Mesodermal cell (in vitro differentiated cells): ENCODE data around the gene RGS18. TPM values are rescaled to one million over a fixed set of nuclear protein-coding genes. Genes with fewer than 3 reads are reported as not detected.
"Not testable (repeated sequence)": the region's sequence is repeated elsewhere in the genome, so short reads cannot be mapped to it uniquely, and the experiment has no call there.

Experiments
- H3K27ac ChIP-seq: 2 replicates; pipeline ENCODE4 v1.7.0; 2013; ENCODE audit warnings: mild to moderate bottlenecking, low read depth, low read length, moderate library complexity; ENCODE audit not compliant: severe bottlenecking
- H3K36me3 ChIP-seq: 2 replicates; pipeline ENCODE4 v1.7.1; 2013; ENCODE audit warnings: mild to moderate bottlenecking, low read length, moderate library complexity; ENCODE audit not compliant: control insufficient read depth, insufficient read depth
- H3K4me1 ChIP-seq: one replicate; pipeline ENCODE4 v1.7.1; 2013; ENCODE audit warnings: mild to moderate bottlenecking, low read length; ENCODE audit not compliant: insufficient read depth, control insufficient read depth, poor library complexity, severe bottlenecking
- H3K4me3 ChIP-seq: 2 replicates; pipeline ENCODE4 v1.7.0; 2013; ENCODE audit warnings: low read length, control low read depth, mild to moderate bottlenecking; ENCODE audit not compliant: insufficient read depth, poor library complexity, severe bottlenecking; ENCODE audit errors: extremely low read depth
- H3K9me3 ChIP-seq: 2 replicates; pipeline ENCODE4 v1.7.1; 2013; ENCODE audit warnings: mild to moderate bottlenecking, low read length, moderate library complexity; ENCODE audit not compliant: control insufficient read depth
- WGBS, 2 experiments: methylation state at CpG; one replicate each; pipeline ENCODE4 v1.1.5; 2013; ENCODE audit warnings: missing lambda C conversion rate in 2 of 2; ENCODE audit not compliant: insufficient coverage in 2 of 2; 5-methylcytosine and 5-hydroxymethylcytosine counted together
- polyA plus RNA-seq, 2 experiments: library from polyadenylated mRNA; stranded (reverse); fragments of 50-300 nt; gene quantifications; one replicate each; pipeline ENCODE4 v1.2.3, GENCODE V29; 2013

The RGS18 gene, protein sequence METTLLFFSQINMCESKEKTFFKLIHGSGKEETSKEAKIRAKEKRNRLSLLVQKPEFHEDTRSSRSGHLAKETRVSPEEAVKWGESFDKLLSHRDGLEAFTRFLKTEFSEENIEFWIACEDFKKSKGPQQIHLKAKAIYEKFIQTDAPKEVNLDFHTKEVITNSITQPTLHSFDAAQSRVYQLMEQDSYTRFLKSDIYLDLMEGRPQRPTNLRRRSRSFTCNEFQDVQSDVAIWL
- polyA plus RNA-seq (2013, experiment 1 of 2), result 0.63 TPM
- 0.25 TPM for polyA plus RNA-seq (2013, experiment 2 of 2)

DNA sequence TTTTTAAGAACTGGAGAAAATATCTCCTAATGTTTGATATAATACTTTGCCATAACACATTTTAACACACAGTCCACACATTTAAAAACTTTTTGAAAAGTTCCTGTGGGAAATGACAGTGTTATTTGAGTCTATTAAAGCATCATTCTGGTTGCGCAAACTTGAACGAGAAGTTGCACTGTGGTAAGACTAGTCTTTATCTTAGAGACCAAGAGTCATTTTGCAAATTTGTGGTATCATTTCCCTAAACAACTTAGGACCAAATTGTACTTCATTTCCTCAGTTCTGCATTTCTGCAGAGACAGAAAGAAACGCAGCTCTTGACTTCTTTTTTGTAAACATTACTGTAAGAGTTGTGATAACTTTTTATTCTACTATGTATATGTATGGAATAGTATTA, at the start of gene RGS18:
Gene RGS18, plus strand, starts transcription at position 282 of the 400 bp plus-strand sequence. CDS start 176 bp downstream, outside the sequence.
- 80% methylated on average over 1 of the region's 3 CpGs; no CpG with 5 or more reads in 1 of the 2 experiments for WGBS, 2 experiments
- Histone ChIP-seq H3K27ac (no peak within 1 kb of the TSS), H3K36me3 (no peaks in the 10 kb centered on the region)

GRCh38 chr1:192109576-192109975, 48.7 kb upstream of the RGS18 start:
- Histone ChIP-seq H3K27ac (no peak overlapping the region), H3K4me3 (no peak overlapping the region), H3K4me1 (peaks cover 6% of the 10 kb centered on the region), H3K9me3 (no peaks in the 10 kb centered on the region), H3K36me3 (no peaks in the 10 kb centered on the region)
- WGBS, 2 experiments, result 100% methylated on average over 1 of the region's 2 CpGs; no CpG with 5 or more reads in 1 of the 2 experiments

More for the DNA sequence above, at the start of gene RGS18:
- H3K9me3 ChIP-seq, result no peaks in the 10 kb centered on the region
- no peak within 1 kb of the TSS for H3K4me3 ChIP-seq
- peaks cover 2% of the 10 kb centered on the region for H3K4me1 ChIP-seq

DNA sequence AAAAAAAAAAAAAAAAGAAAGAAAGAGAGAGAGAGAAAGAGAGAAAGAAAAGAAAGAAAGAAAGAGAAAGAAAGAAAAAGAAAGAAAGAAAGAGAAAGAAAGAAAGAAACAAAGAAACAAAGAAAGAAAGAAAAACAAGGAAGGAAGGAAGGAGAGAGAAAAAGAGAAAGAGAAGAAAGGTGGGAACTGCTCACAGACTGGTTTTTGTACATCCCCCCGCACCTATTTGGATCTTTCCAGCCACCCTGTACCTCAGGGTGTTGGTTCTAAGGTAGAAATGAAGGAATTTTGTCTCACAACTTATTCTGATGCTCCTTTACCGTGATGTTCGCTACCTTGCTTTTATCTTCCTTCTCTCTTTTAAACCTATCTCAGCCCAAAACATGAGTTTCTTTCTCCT, 43.3 kb upstream of the RGS18 start:
- Histone ChIP-seq H3K27ac (no peak overlapping the region), H3K9me3 (no peaks in the 10 kb centered on the region), H3K4me3 (no peak overlapping the region), H3K36me3 (no peaks in the 10 kb centered on the region), H3K4me1 (no peaks in the 10 kb centered on the region)
- 100% methylated on average over 2 of the region's 3 CpGs for WGBS, 2 experiments

GRCh38 chr1:192118881-192119405, 39.3 kb upstream of the RGS18 start:
- Histone ChIP-seq H3K27ac (no peak overlapping the region), H3K9me3 (no peaks in the 10 kb centered on the region), H3K4me1 (no peaks in the 10 kb centered on the region), H3K36me3 (no peaks in the 10 kb centered on the region), H3K4me3 (no peak overlapping the region)
- 100% methylated on average over 2 of the region's 2 CpGs; no CpG with 5 or more reads in 1 of the 2 experiments for WGBS, 2 experiments

GRCh38 chr1:192119701-192120100, 38.6 kb upstream of the RGS18 start:
- H3K4me1 ChIP-seq, result no peaks in the 10 kb centered on the region
- no peak overlapping the region for H3K4me3 ChIP-seq
- H3K27ac ChIP-seq, result no peak overlapping the region
- no peaks in the 10 kb centered on the region for H3K9me3 ChIP-seq
- H3K36me3 ChIP-seq, result no peaks in the 10 kb centered on the region
- 86 to 100% methylated on average over 1 of the region's 2 CpGs for WGBS, 2 experiments

DNA sequence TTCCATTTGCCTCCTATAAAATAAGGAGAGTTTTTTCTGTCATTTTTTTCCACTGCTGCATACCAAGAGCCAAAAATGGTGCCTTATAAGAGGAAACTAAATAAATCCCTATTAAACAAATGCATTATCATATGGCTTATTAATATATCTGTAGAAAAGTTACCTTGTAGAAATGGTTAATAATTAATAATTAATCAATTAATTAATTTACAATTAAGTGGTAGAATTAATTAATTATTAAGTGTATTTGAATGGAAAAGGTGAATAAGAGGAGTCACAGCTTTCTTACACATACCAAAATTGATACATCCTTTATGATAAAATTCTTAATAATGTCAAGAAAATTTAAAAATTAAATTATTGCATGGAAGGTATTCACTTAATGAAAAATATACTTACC, 35.6 kb upstream of the RGS18 start:
- H3K36me3 ChIP-seq, result no peaks in the 10 kb centered on the region
- H3K27ac ChIP-seq, result no peak overlapping the region
- H3K4me1 ChIP-seq, result no peaks in the 10 kb centered on the region
- H3K4me3 ChIP-seq, result no peak overlapping the region
- H3K9me3 ChIP-seq, result no peaks in the 10 kb centered on the region

- Histone ChIP-seq H3K4me3 (no peak overlapping the region), H3K9me3 (no peaks in the 10 kb centered on the region), H3K36me3 (no peaks in the 10 kb centered on the region), H3K27ac (no peak overlapping the region), H3K4me1 (no peaks in the 10 kb centered on the region)
- 80 to 100% methylated on average over 1 to 2 of the region's 2 CpGs for WGBS, 2 experiments
These were observed 35.0 kb upstream of the RGS18 start for GRCh38 chr1:192123212-192123611.

GRCh38 chr1:192126030-192126619, 32.1 kb upstream of the RGS18 start:
- H3K4me1 ChIP-seq, result no peaks in the 10 kb centered on the region
- H3K9me3 ChIP-seq, result no peaks in the 10 kb centered on the region
- H3K27ac ChIP-seq, result no peak overlapping the region
- H3K4me3 ChIP-seq, result no peak overlapping the region
- H3K36me3 ChIP-seq, result no peaks in the 10 kb centered on the region
- WGBS, 2 experiments, result no CpG with 5 or more reads among the region's 2 CpGs

GRCh38 chr1:192130175-192130574, 28.1 kb upstream of the RGS18 start:
- 36 to 50% methylated on average over 1 of the region's 1 CpG for WGBS, 2 experiments
- no peak overlapping the region for H3K27ac ChIP-seq
- no peak overlapping the region for H3K4me3 ChIP-seq
- H3K9me3 ChIP-seq, result no peaks in the 10 kb centered on the region
- H3K4me1 ChIP-seq, result no peaks in the 10 kb centered on the region
- no peaks in the 10 kb centered on the region for H3K36me3 ChIP-seq

DNA sequence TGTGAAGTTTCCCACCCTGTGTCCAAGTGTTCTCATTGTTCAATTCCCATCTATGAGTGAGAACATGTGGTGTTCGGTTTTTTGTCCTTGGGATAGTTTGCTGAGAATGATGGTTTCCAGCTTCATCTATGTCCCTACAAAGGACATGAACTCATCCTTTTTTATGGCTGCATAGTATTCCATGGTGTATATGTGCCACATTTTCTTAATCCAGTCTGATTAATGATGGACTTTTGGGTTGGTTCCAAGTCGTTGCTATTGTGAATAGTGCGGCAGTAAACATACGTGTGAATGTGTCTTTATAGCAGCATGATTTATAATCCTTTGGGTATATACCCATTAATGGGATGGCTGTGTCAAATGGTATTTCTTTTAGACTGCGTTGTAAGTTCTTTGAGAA, 27.4 kb upstream of the RGS18 start:
- not testable (repeated sequence) for H3K4me3 ChIP-seq, H3K27ac ChIP-seq, H3K36me3 ChIP-seq, H3K9me3 ChIP-seq, H3K4me1 ChIP-seq
- WGBS, 2 experiments, result 83 to 96% methylated on average over 1 to 3 of the region's 5 CpGs

- no CpG with 5 or more reads among the region's 4 CpGs for WGBS, 2 experiments
- Histone ChIP-seq H3K4me3 (no peak overlapping the region), H3K36me3 (no peaks in the 10 kb centered on the region), H3K4me1 (no peaks in the 10 kb centered on the region), H3K27ac (no peak overlapping the region), H3K9me3 (no peaks in the 10 kb centered on the region)
These were observed 26.3 kb upstream of the RGS18 start for GRCh38 chr1:192131914-192132313.
